HG03066 (cell line): Measurements from ENCODE around the gene PRKCE.

Experiments used
- ATAC-seq: cut with Tn5 transposase; IDR thresholded peaks from one replicate; pipeline ENCODE4 v1.9.1; 2021; ENCODE audit warnings: low read depth; ENCODE audit not compliant: unreplicated experiment

Gene PRKCE

GRCh38 chr2:46079985-46080560 lies 428.6 kb downstream of the PRKCE start:
- ATAC-seq: no peak

- no peak for ATAC-seq
These were observed 431.3 kb downstream of the PRKCE start for GRCh38 chr2:46082531-46083485.

- no peak for ATAC-seq
These were observed 435.1 kb downstream of the PRKCE start for GRCh38 chr2:46086578-46087070.

- ATAC-seq: no peak
These were observed 436.0 kb downstream of the PRKCE start for GRCh38 chr2:46087492-46087891.

GRCh38 chr2:46091004-46091403 lies 439.5 kb downstream of the PRKCE start:
- ATAC-seq: no peak

- ATAC-seq: no peak
These were observed 440.6 kb downstream of the PRKCE start for GRCh38 chr2:46091961-46092667.

- ATAC-seq: no peak
These were observed 443.2 kb downstream of the PRKCE start for GRCh38 chr2:46094689-46095088.

- ATAC-seq: no peak
These were observed 444.4 kb downstream of the PRKCE start for GRCh38 chr2:46095830-46096229.

- no peak for ATAC-seq
These were observed 444.8 kb downstream of the PRKCE start for GRCh38 chr2:46096260-46096659.

- ATAC-seq: no peak
These were observed 446.4 kb downstream of the PRKCE start for GRCh38 chr2:46097714-46098480.

- ATAC-seq: no peak
These were observed 447.2 kb downstream of the PRKCE start for GRCh38 chr2:46098621-46099062.

GRCh38 chr2:46101557-46102220 lies 450.2 kb downstream of the PRKCE start:
- ATAC-seq: no peak

GRCh38 chr2:46106690-46107089 lies 455.2 kb downstream of the PRKCE start:
- ATAC-seq: no peak

GRCh38 chr2:46114996-46115395 lies 463.5 kb downstream of the PRKCE start:
- no peak for ATAC-seq

- no peak for ATAC-seq
These were observed 464.7 kb downstream of the PRKCE start for GRCh38 chr2:46116150-46116549.

GRCh38 chr2:46116553-46116991 lies 465.1 kb downstream of the PRKCE start:
- ATAC-seq: no peak

GRCh38 chr2:46117379-46117778 lies 465.9 kb downstream of the PRKCE start:
- ATAC-seq: no peak

GRCh38 chr2:46117994-46118393 lies 466.5 kb downstream of the PRKCE start:
- no peak for ATAC-seq

GRCh38 chr2:46118656-46119371 lies 467.3 kb downstream of the PRKCE start:
- no peak for ATAC-seq
